ENCODE measurements around the gene CD248.

CD248 gene

DNA sequence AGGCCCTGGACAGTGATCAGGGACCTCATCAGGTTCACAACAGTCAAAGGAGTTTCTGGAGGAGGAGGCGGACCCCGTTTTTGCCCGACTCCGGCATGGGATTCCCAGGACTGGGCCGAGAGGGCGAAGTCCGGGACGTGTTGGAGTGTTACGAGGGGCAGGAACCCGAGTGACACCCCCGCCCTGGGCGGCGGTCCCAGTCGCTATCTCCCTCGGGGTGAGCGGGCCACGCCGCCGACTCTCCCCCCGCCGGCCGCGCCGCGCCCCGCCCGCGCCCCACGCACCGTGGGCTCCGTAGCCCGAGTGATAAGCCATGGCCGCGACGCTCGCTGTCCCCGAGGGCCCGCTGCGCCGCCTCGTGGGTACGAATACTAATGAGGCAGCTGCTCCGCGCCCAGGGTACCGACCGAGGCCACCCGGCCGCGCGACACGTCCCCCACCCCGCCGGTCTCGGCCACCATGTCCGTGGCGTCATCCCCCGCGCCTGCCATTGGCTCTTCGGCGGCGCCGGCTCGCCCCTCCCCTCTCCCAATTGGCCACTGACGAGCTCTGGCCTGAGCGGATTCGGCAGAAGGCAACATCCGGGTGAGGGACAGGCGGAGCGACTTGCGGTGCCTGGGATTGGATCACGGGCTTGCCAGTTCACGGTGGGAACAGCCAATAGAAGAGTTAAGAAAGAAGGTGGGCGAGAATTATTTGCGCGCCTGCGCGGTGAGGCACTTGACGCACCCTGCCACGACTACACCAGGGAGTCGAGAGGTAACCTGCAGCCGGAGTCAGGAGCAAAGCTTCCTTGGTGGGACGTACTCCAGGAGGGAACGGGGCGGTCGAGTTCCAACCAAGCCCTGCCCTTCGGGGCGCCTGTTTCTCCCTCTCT is 27.9 kb downstream of the CD248 start, which contains the start of gene YIF1A:
YIF1A (minus strand) TSS at position 473 of the 877 bp plus-strand sequence; CDS start at position 315, 158 bp downstream.
- peak within 1 kb of the TSS; percentile 91 for H3K4me3 ChIP-seq (replicated peaks; ENCODE audit: low read depth, low read length)
- TF ChIP-seq, protein P1, sequence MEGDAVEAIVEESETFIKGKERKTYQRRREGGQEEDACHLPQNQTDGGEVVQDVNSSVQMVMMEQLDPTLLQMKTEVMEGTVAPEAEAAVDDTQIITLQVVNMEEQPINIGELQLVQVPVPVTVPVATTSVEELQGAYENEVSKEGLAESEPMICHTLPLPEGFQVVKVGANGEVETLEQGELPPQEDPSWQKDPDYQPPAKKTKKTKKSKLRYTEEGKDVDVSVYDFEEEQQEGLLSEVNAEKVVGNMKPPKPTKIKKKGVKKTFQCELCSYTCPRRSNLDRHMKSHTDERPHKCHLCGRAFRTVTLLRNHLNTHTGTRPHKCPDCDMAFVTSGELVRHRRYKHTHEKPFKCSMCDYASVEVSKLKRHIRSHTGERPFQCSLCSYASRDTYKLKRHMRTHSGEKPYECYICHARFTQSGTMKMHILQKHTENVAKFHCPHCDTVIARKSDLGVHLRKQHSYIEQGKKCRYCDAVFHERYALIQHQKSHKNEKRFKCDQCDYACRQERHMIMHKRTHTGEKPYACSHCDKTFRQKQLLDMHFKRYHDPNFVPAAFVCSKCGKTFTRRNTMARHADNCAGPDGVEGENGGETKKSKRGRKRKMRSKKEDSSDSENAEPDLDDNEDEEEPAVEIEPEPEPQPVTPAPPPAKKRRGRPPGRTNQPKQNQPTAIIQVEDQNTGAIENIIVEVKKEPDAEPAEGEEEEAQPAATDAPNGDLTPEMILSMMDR (IDR thresholded peaks at IDR 0.05; ENCODE audit: low read length, missing control alignments) = no peak

DNA sequence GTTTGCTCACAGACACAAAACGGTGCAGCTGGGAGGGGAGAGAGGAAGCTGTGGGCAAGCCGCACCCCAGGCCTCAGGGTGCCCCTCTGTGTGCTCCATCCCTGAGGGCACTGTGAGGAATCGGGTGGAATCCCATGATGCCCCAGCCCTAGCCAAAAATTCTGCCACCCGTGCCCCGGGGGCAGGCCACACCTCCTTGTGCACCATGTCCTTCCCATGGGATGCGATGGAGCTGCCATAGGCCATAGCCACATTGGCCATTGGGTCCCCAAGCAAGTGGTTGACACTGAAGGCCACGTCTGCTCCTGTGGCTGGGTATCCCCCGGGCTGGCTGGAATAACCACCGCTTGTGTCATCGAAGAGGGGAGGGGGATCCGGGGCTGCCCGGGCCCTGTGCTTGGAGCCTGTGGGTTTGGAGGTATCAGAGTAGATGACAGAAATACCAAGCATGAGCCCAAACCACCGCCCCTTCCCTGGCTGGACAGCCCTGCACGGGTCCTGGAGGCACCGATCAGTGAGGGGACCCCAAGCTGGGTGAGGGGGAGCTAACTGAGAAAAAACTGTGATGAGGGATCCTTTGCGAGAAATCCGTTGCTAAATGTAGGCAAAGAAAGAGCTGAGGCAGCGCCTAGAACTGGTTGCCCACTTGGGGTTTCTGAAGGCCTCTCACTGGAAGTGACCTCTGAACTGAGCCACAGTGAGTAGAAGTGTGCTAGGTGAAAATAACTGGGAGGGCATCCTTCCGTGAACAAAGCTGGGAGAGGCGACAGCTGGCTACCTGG is 28.8 kb downstream of the CD248 start:
- no peak for DNase-seq (ENCODE audit: low read depth)
- peak overlapping the region; percentile 91 for H3K4me3 ChIP-seq (replicated peaks; ENCODE audit: low read depth, low read length)
- TF ChIP-seq, protein P1 (IDR thresholded peaks at IDR 0.05; ENCODE audit: low read length, missing control alignments) = no peak

More for the DNA sequence above, 27.9 kb downstream of the CD248 start, which contains the start of gene YIF1A:
- peak; percentile 100 for DNase-seq (ENCODE audit: low read depth)

GRCh38 chr11:66287211-66287888 is 29.5 kb downstream of the CD248 start:
- TF ChIP-seq, protein P1 (IDR thresholded peaks at IDR 0.05; ENCODE audit: low read length, missing control alignments) = no peak
- no peak for DNase-seq (ENCODE audit: low read depth)
- peak overlapping the region; percentile 91 for H3K4me3 ChIP-seq (replicated peaks; ENCODE audit: low read depth, low read length)

- TF ChIP-seq, protein P1 (IDR thresholded peaks at IDR 0.05; ENCODE audit: low read length, missing control alignments) = no peak
- H3K4me3 ChIP-seq (replicated peaks; ENCODE audit: low read depth, low read length) = no peak overlapping the region
- DNase-seq (ENCODE audit: low read depth) = no peak
Measured at GRCh38 chr11:66286699-66287098, 30.1 kb downstream of the CD248 start.

DNA sequence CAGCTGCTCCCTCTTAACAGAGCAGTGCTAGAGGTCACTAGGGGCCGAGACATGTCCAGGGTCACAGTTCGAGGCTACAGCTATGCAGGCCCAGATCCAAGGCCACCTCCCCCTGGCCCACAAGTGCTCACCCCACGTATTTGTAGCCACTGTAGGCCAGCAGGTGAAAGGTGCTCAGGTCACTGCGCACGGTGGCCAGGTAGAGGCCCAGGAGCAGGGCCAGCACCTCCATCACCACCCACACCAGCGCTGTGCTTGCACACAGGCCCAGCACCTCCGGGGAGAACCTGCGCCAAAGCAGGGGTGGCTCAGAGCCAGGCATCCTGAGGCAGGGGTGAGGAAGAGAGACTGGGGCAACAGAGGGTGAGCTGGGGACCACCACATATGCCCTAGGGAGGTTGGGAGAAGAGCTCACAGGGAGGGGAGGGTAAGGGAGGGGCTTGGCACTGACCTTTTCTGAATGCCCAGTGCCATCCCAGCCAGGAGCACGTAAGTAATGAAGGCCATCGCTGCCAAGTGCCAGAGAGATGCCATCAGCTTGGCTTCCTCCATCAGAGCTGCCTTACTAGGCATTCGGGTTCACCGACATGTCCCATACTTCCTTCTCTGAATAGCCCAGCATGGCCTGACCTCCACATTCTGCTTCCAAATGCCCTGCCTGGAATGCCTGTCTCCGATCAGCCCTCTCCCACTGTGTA is 31.4 kb downstream of the CD248 start:
- H3K4me3 ChIP-seq (replicated peaks; ENCODE audit: low read depth, low read length) = no peak overlapping the region
- DNase-seq (ENCODE audit: low read depth) = no peak
- TF ChIP-seq, protein P1 (IDR thresholded peaks at IDR 0.05; ENCODE audit: low read length, missing control alignments) = no peak

DNA sequence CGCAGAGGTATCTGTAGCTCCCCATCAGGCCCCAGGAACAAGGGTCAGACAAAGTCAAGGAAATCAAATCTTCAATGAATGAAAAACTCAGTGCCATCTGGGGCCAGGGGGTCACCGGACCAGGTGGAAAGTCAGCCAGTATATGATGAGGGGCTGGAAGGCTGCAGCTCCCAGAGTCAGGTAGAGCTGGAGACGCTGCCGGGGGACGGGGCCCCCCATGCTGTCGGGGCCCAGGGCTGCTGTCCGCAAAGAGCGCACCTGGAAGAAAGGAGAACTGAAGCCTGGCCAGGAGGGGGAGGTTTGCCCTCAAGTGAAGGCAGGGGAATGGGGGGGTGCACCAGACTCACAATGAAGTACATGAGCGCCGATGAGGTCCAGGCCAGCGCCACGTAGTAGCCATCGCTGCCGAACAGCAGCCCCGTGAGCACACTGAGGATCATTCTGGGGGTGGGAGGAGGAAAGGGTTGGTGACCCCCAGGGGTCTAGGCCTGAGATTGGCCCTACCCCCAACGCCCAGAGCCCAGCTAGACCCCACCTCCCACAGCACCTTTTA is 32.2 kb downstream of the CD248 start:
- no peak for DNase-seq (ENCODE audit: low read depth)

More for the DNA sequence above, 32.2 kb downstream of the CD248 start:
- H3K4me3 ChIP-seq (replicated peaks; ENCODE audit: low read depth, low read length) = no peak overlapping the region
- TF ChIP-seq, protein P1 (IDR thresholded peaks at IDR 0.05; ENCODE audit: low read length, missing control alignments) = no peak

Measured in fibroblast of pulmonary artery (primary cell).